Tibial nerve (tissue), 4 donors: ENCODE results near the gene GRIN1.

Source experiments
- CTCF ChIP-seq, 5 experiments: fragments of 200-600 bp in 3 of 5; fragments of 450-650 bp in 2 of 5; sonication (generic) in 3 of 5; IDR thresholded peaks; one replicate each; pipeline ENCODE4 v1.5.1; 2016 to 2019; ENCODE audit warnings: antibody characterized with exemption in 5 of 5, mild to moderate bottlenecking in 3 of 5, moderate library complexity in 2 of 5
- EP300 ChIP-seq, 2 donors: sonication (generic); formaldehyde crosslinking; IDR thresholded peaks; one replicate each; pipeline ENCODE4 v1.6.1; 2017; ENCODE audit warnings: antibody characterized with exemption in 2 of 2, mild to moderate bottlenecking in 1 of 2

- no peak for TF ChIP-seq EP300 (IDR thresholded peaks at IDR 0.05)
- no peak for TF ChIP-seq CTCF (IDR thresholded peaks at IDR 0.05)
Observed at GRCh38 chr9:137149942-137150616, 11.1 kb downstream of the GRIN1 start.
